CD4-positive, CD25-positive, alpha-beta regulatory T cell (primary cell): ENCODE measurements around the gene PDE2A. TPM values are rescaled to one million over a fixed set of nuclear protein-coding genes. Genes with fewer than 3 reads are reported as not detected.

ENCODE experiments used
- ATAC-seq, 2 donors: fragments of 150-1000 bp; cut with Tn5 transposase; one replicate each; pipeline ENCODE4 v1.10.0; 2021; ENCODE audit warnings: low read depth in 2 of 2, moderate number of reproducible peaks in 2 of 2, moderate library complexity in 1 of 2
- DNase-seq, 3 donors: peaks; one replicate each; pipeline versions ENCODE4 v3.0.0 to v3.0.0-alpha.2; 2012 to 2022; ENCODE audit warnings: mixed read lengths in 1 of 3
- H3K27ac ChIP-seq: one replicate; pipeline ENCODE4 v1.7.0; 2013; ENCODE audit warnings: mild to moderate bottlenecking, low read length; ENCODE audit not compliant: insufficient read depth, poor library complexity, severe bottlenecking
- H3K27me3 ChIP-seq: one replicate; pipeline ENCODE4 v1.7.0; 2013; ENCODE audit warnings: low read length; ENCODE audit not compliant: control insufficient read depth, insufficient read depth
- H3K36me3 ChIP-seq: one replicate; pipeline ENCODE4 v1.7.0; 2013; ENCODE audit warnings: mild to moderate bottlenecking, low read length, moderate library complexity; ENCODE audit not compliant: control insufficient read depth, insufficient read depth
- H3K4me1 ChIP-seq: 2 replicates; pipeline ENCODE4 v1.7.0; 2013; ENCODE audit warnings: mild to moderate bottlenecking, low read length; ENCODE audit not compliant: insufficient read depth, control insufficient read depth, poor library complexity, severe bottlenecking
- H3K4me3 ChIP-seq: one replicate; pipeline ENCODE4 v1.7.0; 2013; ENCODE audit warnings: low read depth, mild to moderate bottlenecking, low read length, moderate library complexity
- H3K9me3 ChIP-seq, 2 experiments: 1 replicate in 1 of 2; 2 replicates in 1 of 2; pipeline ENCODE4 v1.7.0; 2013; ENCODE audit warnings: low read length in 2 of 2, mild to moderate bottlenecking in 1 of 2, moderate library complexity in 1 of 2; ENCODE audit not compliant: control insufficient read depth in 2 of 2
- H3K27ac Mint-ChIP-seq, 3 donors: one replicate each; pipeline ENCODE4 v1.8.0; 2020 to 2022; ENCODE audit warnings: mild to moderate bottlenecking in 3 of 3, mixed read lengths in 3 of 3, moderate library complexity in 2 of 3
- H3K27me3 Mint-ChIP-seq: one replicate; pipeline ENCODE4 v1.8.0; 2022; ENCODE audit warnings: mild to moderate bottlenecking, mixed read lengths
- H3K36me3 Mint-ChIP-seq: one replicate; pipeline ENCODE4 v1.8.0; 2020; ENCODE audit warnings: mixed read lengths
- H3K4me1 Mint-ChIP-seq, 4 donors: one replicate each; pipeline ENCODE4 v1.8.0; 2020 to 2022; ENCODE audit warnings: mixed read lengths in 4 of 4, mild to moderate bottlenecking in 1 of 4
- H3K4me3 Mint-ChIP-seq, 4 donors: one replicate each; pipeline ENCODE4 v1.8.0; 2020 to 2022; ENCODE audit warnings: mild to moderate bottlenecking in 4 of 4, mixed read lengths in 4 of 4, moderate library complexity in 3 of 4
- H3K9me3 Mint-ChIP-seq, 7 donors: one replicate each; pipeline ENCODE4 v1.8.0; 2020 to 2022; ENCODE audit warnings: mixed read lengths in 7 of 7, mild to moderate bottlenecking in 3 of 7, moderate library complexity in 2 of 7
- polyA plus RNA-seq, 4 donors: library from polyadenylated mRNA; unstranded; fragments of 300-500 nt; fragmentation: Illumina TruSeq; gene quantifications; one replicate each; pipeline ENCODE4 v1.2.3, GENCODE V29; 2021
- total RNA-seq: library from RNA; stranded (reverse); gene quantifications from one replicate; pipeline ENCODE4 v1.2.3, GENCODE V29; 2022

PDE2A gene
- total and polyA plus RNA-seq, 5 donors from 2014 or later, result 6.7 TPM; not detected in 4

- Mint-ChIP-seq H3K9me3 (no peaks in the 10 kb centered on the region), H3K4me3 (no peak overlapping the region), H3K27ac (peak overlapping the region in 1 of 3 donors; percentile 23), H3K27me3 (no peaks in the 10 kb centered on the region), H3K36me3 (peaks cover 23% of the 10 kb centered on the region), H3K4me1 (peaks cover 0 to 23% (median 13%) of the 10 kb centered on the region in 4 donors)
- no peak for ATAC-seq
- Histone ChIP-seq H3K4me1 (peaks cover 15% of the 10 kb centered on the region), H3K27ac (no peak overlapping the region), H3K27me3 (no peaks in the 10 kb centered on the region), H3K9me3 (no peaks in the 10 kb centered on the region), H3K36me3 (peaks cover 82% of the 10 kb centered on the region), H3K4me3 (no peak overlapping the region)
- no peak for DNase-seq
Measured at GRCh38 chr11:72711141-72711540, 36.9 kb upstream of the PDE2A start.

GRCh38 chr11:72710278-72710677, 36.1 kb upstream of the PDE2A start:
- H3K27ac Mint-ChIP-seq, result no peak overlapping the region
- H3K9me3 Mint-ChIP-seq, result no peaks in the 10 kb centered on the region
- Histone ChIP-seq H3K36me3 (peaks cover 89% of the 10 kb centered on the region), H3K4me3 (no peak overlapping the region), H3K9me3 (no peaks in the 10 kb centered on the region), H3K27ac (no peak overlapping the region), H3K27me3 (no peaks in the 10 kb centered on the region), H3K4me1 (peaks cover 9% of the 10 kb centered on the region)
- H3K36me3 Mint-ChIP-seq, result peaks cover 26% of the 10 kb centered on the region
- no peaks in the 10 kb centered on the region for H3K27me3 Mint-ChIP-seq
- no peak overlapping the region for H3K4me3 Mint-ChIP-seq
- peaks cover 0 to 16% (median 12%) of the 10 kb centered on the region in 4 donors for H3K4me1 Mint-ChIP-seq
- ATAC-seq (no peak), DNase-seq (no peak)

GRCh38 chr11:72709478-72710238, 35.4 kb upstream of the PDE2A start:
- Mint-ChIP-seq H3K27ac (peak overlapping the region in 2 of 3 donors; percentile 62 to 71), H3K27me3 (no peaks in the 10 kb centered on the region), H3K36me3 (peaks cover 31% of the 10 kb centered on the region), H3K4me3 (no peak overlapping the region), H3K9me3 (no peaks in the 10 kb centered on the region), H3K4me1 (peaks cover 0 to 13% (median 10%) of the 10 kb centered on the region in 4 donors)
- ATAC-seq, result no peak
- H3K36me3 ChIP-seq, result peaks cover 91% of the 10 kb centered on the region
- DNase-seq, result no peak
- no peak overlapping the region for H3K27ac ChIP-seq
- no peaks in the 10 kb centered on the region for H3K9me3 ChIP-seq
- no peak overlapping the region for H3K4me3 ChIP-seq
- no peaks in the 10 kb centered on the region for H3K27me3 ChIP-seq
- peaks cover 3% of the 10 kb centered on the region for H3K4me1 ChIP-seq

GRCh38 chr11:72707032-72707431, 32.8 kb upstream of the PDE2A start:
- Histone ChIP-seq H3K4me1 (no peaks in the 10 kb centered on the region), H3K9me3 (no peaks in the 10 kb centered on the region), H3K27me3 (no peaks in the 10 kb centered on the region), H3K36me3 (peaks cover 85% of the 10 kb centered on the region), H3K4me3 (no peak overlapping the region), H3K27ac (no peak overlapping the region)
- DNase-seq (no peak), ATAC-seq (no peak)
- Mint-ChIP-seq H3K4me1 (peaks cover 0 to 12% (median 4%) of the 10 kb centered on the region in 4 donors), H3K27ac (peak overlapping the region in 2 of 3 donors; percentile 20 to 35), H3K4me3 (no peak overlapping the region), H3K36me3 (peaks cover 34% of the 10 kb centered on the region), H3K27me3 (no peaks in the 10 kb centered on the region), H3K9me3 (no peaks in the 10 kb centered on the region)

- no peaks in the 10 kb centered on the region for H3K4me1 ChIP-seq
- DNase-seq, result no peak
- peaks cover 34% of the 10 kb centered on the region for H3K36me3 Mint-ChIP-seq
- H3K27me3 Mint-ChIP-seq, result no peaks in the 10 kb centered on the region
- peaks cover 0 to 12% (median 4%) of the 10 kb centered on the region in 4 donors for H3K4me1 Mint-ChIP-seq
- H3K27ac ChIP-seq, result no peak overlapping the region
- no peaks in the 10 kb centered on the region for H3K9me3 ChIP-seq
- no peak overlapping the region for H3K4me3 ChIP-seq
- no peaks in the 10 kb centered on the region for H3K27me3 ChIP-seq
- no peak overlapping the region for H3K4me3 Mint-ChIP-seq
- peak overlapping the region in 1 of 3 donors; percentile 20 for H3K27ac Mint-ChIP-seq
- no peaks in the 10 kb centered on the region for H3K9me3 Mint-ChIP-seq
- ATAC-seq, result no peak
- peaks cover 85% of the 10 kb centered on the region for H3K36me3 ChIP-seq
Measured at GRCh38 chr11:72706579-72706978, 32.4 kb upstream of the PDE2A start.

- Histone ChIP-seq H3K4me3 (no peak overlapping the region), H3K27ac (no peak overlapping the region), H3K27me3 (no peaks in the 10 kb centered on the region), H3K36me3 (peaks cover 85% of the 10 kb centered on the region), H3K9me3 (no peaks in the 10 kb centered on the region), H3K4me1 (no peaks in the 10 kb centered on the region)
- Mint-ChIP-seq H3K27ac (no peak overlapping the region), H3K4me1 (peaks cover 0 to 12% (median 4%) of the 10 kb centered on the region in 4 donors), H3K36me3 (peaks cover 37% of the 10 kb centered on the region), H3K4me3 (peak overlapping the region in 1 of 4 donors; percentile 13), H3K9me3 (no peaks in the 10 kb centered on the region), H3K27me3 (no peaks in the 10 kb centered on the region)
- no peak for DNase-seq
- ATAC-seq, result no peak
Measured at GRCh38 chr11:72705442-72706365, 31.5 kb upstream of the PDE2A start.

GRCh38 chr11:72704783-72705265, 30.6 kb upstream of the PDE2A start:
- Mint-ChIP-seq H3K27ac (peak overlapping the region in 1 of 3 donors; percentile 53), H3K9me3 (no peaks in the 10 kb centered on the region), H3K36me3 (peaks cover 40% of the 10 kb centered on the region), H3K27me3 (no peaks in the 10 kb centered on the region), H3K4me3 (no peak overlapping the region), H3K4me1 (peaks cover 0 to 12% (median 4%) of the 10 kb centered on the region in 4 donors)
- DNase-seq (no peak), ATAC-seq (no peak)
- Histone ChIP-seq H3K36me3 (peaks cover 83% of the 10 kb centered on the region), H3K4me1 (no peaks in the 10 kb centered on the region), H3K4me3 (no peak overlapping the region), H3K27me3 (no peaks in the 10 kb centered on the region), H3K27ac (no peak overlapping the region), H3K9me3 (no peaks in the 10 kb centered on the region)
